K562 (cell line): ENCODE results near the gene BCAN. TPM values are rescaled to one million over a fixed set of nuclear protein-coding genes. Genes with fewer than 3 reads are reported as not detected.

ENCODE experiments used
- ATAC-seq: fragments of 200-7000 bp; cut with Tn5 transposase; 3 replicates; pipeline ENCODE4 v1.9.1; 2020; ENCODE audit warnings: moderate library complexity
- BruUV-seq: library from RNA; stranded (reverse); fragments of 400-500 nt; replicated peaks from 2 replicates; lab custom pipeline; 2021; lab: Mats Ljungman, UMichigan
- CTCF ChIA-PET: fragments of 300-600 bp; formaldehyde crosslinking; extraction: SDS; loops from one replicate; lab custom pipeline; 2021; ENCODE audit warnings: low intra/inter-chr PET ratio; lab: Yijun Ruan, JAX
- POLR2A ChIA-PET: fragments of 300-600, 350-650 bp; sonication (Branson Sonifier 250); formaldehyde crosslinking; extraction: SDS; loops from one replicate; lab custom pipeline; 2021; ENCODE audit warnings: antibody characterized with exemption, inconsistent platforms; lab: Yijun Ruan, JAX
- DNase-seq, 4 experiments: peaks; one replicate each; pipeline versions ENCODE4 v3.0.0 to v3.0.0-alpha.2; 2011 to 2018; ENCODE audit warnings: low spot score in 3 of 4, mixed read lengths in 3 of 4; ENCODE audit errors: extremely low read depth in 1 of 4
- FAIRE-seq: peaks from 2 replicates; lab custom pipeline; 2011; peaks lifted over from hg19 to GRCh38; lab: Jason Lieb, UNC
- H2AFZ ChIP-seq: 2 replicates; pipeline ENCODE4 v1.6.0; 2011; ENCODE audit warnings: low read depth, low read length, control low read depth, inconsistent platforms
- H3K27ac ChIP-seq: fragments of 200-600 bp; 3 replicates; pipeline ENCODE4 v1.8.0; 2011; ENCODE audit warnings: low read depth, mild to moderate bottlenecking, control low read depth, inconsistent platforms, low read length, moderate library complexity, mixed read lengths; ENCODE audit errors: extremely low read depth
- H3K27me3 ChIP-seq, 2 experiments: fragments of 300-600 bp in 1 of 2; 2 replicates in 1 of 2; 3 replicates in 1 of 2; pipeline versions ENCODE4 v1.6.0 to v1.8.0; 2011; ENCODE audit warnings: inconsistent platforms in 2 of 2, low read length in 2 of 2, mild to moderate bottlenecking in 1 of 2, mixed read lengths in 1 of 2, moderate library complexity in 1 of 2; ENCODE audit not compliant: control insufficient read depth in 2 of 2, insufficient read depth in 2 of 2
- H3K36me3 ChIP-seq: fragments of 300-600 bp; 3 replicates; pipeline ENCODE4 v1.8.0; 2011; ENCODE audit warnings: mild to moderate bottlenecking, low read length, inconsistent platforms; ENCODE audit not compliant: control insufficient read depth, insufficient read depth
- H3K4me1 ChIP-seq, 2 experiments: fragments of 200-600 bp in 1 of 2; replicated peaks in 1 of 2; 2 replicates in 1 of 2; 3 replicates in 1 of 2; pipeline versions ENCODE4 v1.5.1 to v1.8.0; 2011; ENCODE audit warnings: inconsistent platforms in 2 of 2, low read length in 2 of 2, mild to moderate bottlenecking in 1 of 2, mixed read lengths in 1 of 2, moderate library complexity in 1 of 2; ENCODE audit not compliant: control insufficient read depth in 2 of 2, insufficient read depth in 2 of 2
- H3K4me2 ChIP-seq: 2 replicates; pipeline ENCODE4 v1.6.1; 2011; ENCODE audit warnings: low read length, control low read depth, inconsistent platforms, mixed read lengths; ENCODE audit not compliant: insufficient read depth
- H3K4me3 ChIP-seq: fragments of 200-600 bp; sonication (generic), shearing (Covaris generic); 2 replicates; pipeline ENCODE4 v1.5.1; 2016; ENCODE audit warnings: control low read depth, inconsistent platforms
- H3K79me2 ChIP-seq: fragments of 200-600 bp; 3 replicates; pipeline ENCODE4 v1.8.0; 2011; ENCODE audit warnings: low read length, inconsistent platforms; ENCODE audit not compliant: control insufficient read depth, insufficient read depth
- H3K9ac ChIP-seq, 2 experiments: 2 replicates each; pipeline versions ENCODE4 v1.6.0 to v1.6.1; 2011; ENCODE audit warnings: low read depth in 2 of 2, low read length in 2 of 2, control low read depth in 1 of 2, inconsistent platforms in 1 of 2, mild to moderate bottlenecking in 1 of 2, mixed read lengths in 1 of 2; ENCODE audit not compliant: insufficient read depth in 1 of 2
- H3K9me1 ChIP-seq: one replicate; pipeline ENCODE4 v1.6.0; 2011; ENCODE audit warnings: inconsistent platforms, mild to moderate bottlenecking, low read length, moderate library complexity; ENCODE audit not compliant: control insufficient read depth, insufficient read depth
- H3K9me3 ChIP-seq: replicated peaks from 2 replicates; pipeline ENCODE4 v1.5.1; 2011; ENCODE audit warnings: low read depth, low read length, inconsistent platforms; ENCODE audit not compliant: control insufficient read depth, insufficient read depth
- H4K20me1 ChIP-seq: replicated peaks from 2 replicates; pipeline ENCODE4 v1.6.1; 2011; ENCODE audit warnings: low read length, inconsistent platforms, mixed read lengths; ENCODE audit not compliant: control insufficient read depth, insufficient read depth
- HDGF ChIP-seq: fragments of 450-650 bp; IDR thresholded peaks from 2 replicates; pipeline ENCODE4 v1.6.1; 2016
- MCM7 ChIP-seq, 2 experiments: fragments of 450-650 bp; IDR thresholded peaks; 2 replicates each; pipeline ENCODE4 v1.6.1; 2016 to 2018
- MGA ChIP-seq: fragments of 450-650 bp; IDR thresholded peaks from 2 replicates; pipeline ENCODE4 v1.6.1; 2016; ENCODE audit warnings: mild to moderate bottlenecking, moderate library complexity
- MIER1 ChIP-seq: fragments of 450-650 bp; IDR thresholded peaks from 2 replicates; pipeline ENCODE4 v1.6.1; 2016; ENCODE audit warnings: antibody characterized with exemption, mild to moderate bottlenecking, low read depth
- NFE2 ChIP-seq: IDR thresholded peaks from 2 replicates; pipeline ENCODE4 v1.6.1; 2014; ENCODE audit warnings: antibody characterized with exemption, low read depth
- RHOXF2B ChIP-seq: fragments of 250-450 bp; sonication (Bioruptor Pico); conservative IDR thresholded peaks from 2 replicates; pipeline ENCODE4 v1.5.1; 2021
- ZBTB11 ChIP-seq, 3 experiments: fragments of 200-800 bp in 1 of 3; fragments of 250-450 bp in 1 of 3; fragments of 450-650 bp in 1 of 3; sonication (Bioruptor Pico) in 1 of 3; sonication (Bioruptor generic) in 1 of 3; formaldehyde crosslinking in 1 of 3; IDR thresholded peaks; 2 replicates each; pipeline versions ENCODE4 v1.6.1 to v1.8.0; 2016 to 2022; ENCODE audit warnings: mild to moderate bottlenecking in 2 of 3, missing genetic modification characterization in 2 of 3, missing compliant biosample characterization in 1 of 3, moderate library complexity in 1 of 3
- WGBS: fragments of 100-300 bp; shearing (Covaris generic); methylation state at CpG from one replicate; pipeline ENCODE4 v1.1.6; 2016; ENCODE audit warnings: low coverage, mixed read lengths; ENCODE audit not compliant: insufficient coverage; ENCODE audit errors: missing lambda C conversion rate; 5-methylcytosine and 5-hydroxymethylcytosine counted together
- in situ Hi-C: fragments of 300-500 bp; cut with MboI; formaldehyde crosslinking; loops from 4 replicates; pipeline ENCODE4 v1.15.0; 2018; ENCODE audit warnings: inconsistent platforms, mixed read lengths
- intact Hi-C: fragments of 100-400 bp; cut with micrococcal nuclease; formaldehyde crosslinking; loops from 2 replicates; pipeline ENCODE4 v1.14.2; 2022
- polyA plus RNA-seq, 8 experiments: library from polyadenylated mRNA; depleted of rRNA in 4 of 8; stranded (reverse) in 5 of 8; unstranded in 3 of 8; fragments of >200 nt; fragmentation: Nextera tagmentation in 2 of 8; fragmentation: Illumina TruSeq in 1 of 8; extraction: Ambion mirVana in 2 of 8; extraction: Trizol in 1 of 8; gene quantifications; 2 replicates each; pipeline versions ENCODE4 v1.2.1 to v1.2.3, GENCODE V29; 2011 to 2014; ENCODE audit warnings: inconsistent platforms in 1 of 8, missing spikeins in 1 of 8
- total RNA-seq, 7 experiments: library from RNA; depleted of rRNA in 6 of 7; stranded (reverse); fragments of >200 nt in 6 of 7; fragmentation: Illumina TruSeq in 2 of 7; extraction: Trizol in 2 of 7; gene quantifications; 2 replicates each; pipeline versions ENCODE4 v1.2.1 to v1.2.3, GENCODE V29; 2011 to 2021; ENCODE audit warnings: low replicate concordance in 1 of 7

BCAN gene
- total and polyA plus RNA-seq, 9 of the 15 experiments (the other 6 are each of a cell fraction or from before 2014, with no cell fraction given), result 0.04 to 0.33 (median 0.14) TPM; not detected in 5

DNA sequence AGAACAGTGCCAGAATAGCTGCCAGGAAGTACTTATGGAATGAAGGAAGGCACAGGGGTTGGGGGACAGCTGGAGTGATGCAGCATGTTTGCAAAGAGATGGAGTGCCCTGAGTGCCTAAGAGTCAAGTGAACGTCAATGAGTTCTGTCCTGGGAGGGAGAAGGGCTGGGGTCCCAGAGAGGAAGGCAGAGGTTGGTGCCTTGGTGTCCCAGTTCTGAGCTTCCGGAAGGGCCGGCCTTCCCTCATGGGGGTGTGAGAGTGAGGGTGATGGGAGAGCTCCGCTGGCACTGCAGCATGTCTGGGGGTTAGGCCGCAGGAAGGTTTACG is 17.7 kb downstream of the BCAN start:
- Histone ChIP-seq H3K79me2 (peaks cover 77% of the 10 kb centered on the region), H3K27ac (peak overlapping the region; percentile 68; the same call in 2 of the 3 replicates), H3K4me3 (peak overlapping the region; percentile 79), H3K4me2 (peak overlapping the region; percentile 93), H3K9me3 (no peaks in the 10 kb centered on the region), H3K9me1 (peaks cover 34% of the 10 kb centered on the region), H3K27me3 (no peaks in the 10 kb centered on the region), H4K20me1 (peaks cover 52% of the 10 kb centered on the region), H2AFZ (no peak overlapping the region), H3K4me1 (peaks cover 66 to 79% of the 10 kb centered on the region in 2 experiments), H3K36me3 (peaks cover 48% of the 10 kb centered on the region; the same call in 2 of the 3 replicates), H3K9ac (peak overlapping the region; percentile 77 to 92)
- ATAC-seq (no peak), FAIRE-seq (no peak), DNase-seq (no peak)
- in situ Hi-C loops (no loop called here), intact Hi-C loops (no loop called here)
- ChIA-PET CTCF (interaction anchor here (0.6 to 5.1 kb wide), 7 partner anchors 19 to 230 kb away, joined by 3 to 110 read pairs (median 35); partner anchors contain the start of genes CRABP2 and NES), POLR2A (interaction anchor here (0.6 to 2.9 kb wide), 9 partner anchors 10 to 235 kb away, joined by 3 to 12 read pairs (median 4); partner anchors contain the start of genes ISG20L2 and METTL25B)
- 14% methylated on average over 6 of the region's 6 CpGs for WGBS
- no TSS peak for BruUV-seq
- TF ChIP-seq MIER1 (0 out of 2 replicates have a peak, but pooled peaks have one; percentile 24), NFE2 (no peak), HDGF (0 out of 2 replicates have a peak, but pooled peaks have one; percentile 38), MCM7 (IDR thresholded peaks at IDR 0.05) (no peak), ZBTB11 (CRISPR knock-in tag; IDR thresholded peaks at IDR 0.05) (0 out of 6 replicates have a peak, but pooled peaks of 1 of the 3 experiments have one; percentile 18), RHOXF2B (peak; percentile 55; the same call in 1 of the 2 replicates), MGA (no peak)
